NCI-H128 (cell line): ENCODE data around the gene B4GALNT3.

ENCODE experiments used
- DNase-seq: peaks from one replicate; lab custom pipeline; 2025; ENCODE audit not compliant: unreplicated experiment; lab: John Stamatoyannopoulos, UW

B4GALNT3 gene

GRCh38 chr12:537772-538171, 78.0 kb downstream of the B4GALNT3 start:
- no peak for DNase-seq

GRCh38 chr12:538731-539539, 79.2 kb downstream of the B4GALNT3 start:
- no peak for DNase-seq

- DNase-seq, result no peak
Measured at GRCh38 chr12:539540-540310, 80.0 kb downstream of the B4GALNT3 start.

- no peak for DNase-seq
Measured at GRCh38 chr12:541676-542324, 82.1 kb downstream of the B4GALNT3 start.

- no peak for DNase-seq
Measured at GRCh38 chr12:542395-543113, 82.8 kb downstream of the B4GALNT3 start.

- DNase-seq, result no peak
Measured at GRCh38 chr12:543114-543451, 83.3 kb downstream of the B4GALNT3 start.

GRCh38 chr12:544142-544541, 84.4 kb downstream of the B4GALNT3 start:
- DNase-seq, result no peak

GRCh38 chr12:544941-545635, 85.3 kb downstream of the B4GALNT3 start:
- DNase-seq, result no peak

- no peak for DNase-seq
Measured at GRCh38 chr12:545835-546234, 86.1 kb downstream of the B4GALNT3 start.

GRCh38 chr12:546265-546919, 86.7 kb downstream of the B4GALNT3 start:
- no peak for DNase-seq

GRCh38 chr12:546920-547845, 87.4 kb downstream of the B4GALNT3 start:
- peak; percentile 28 for DNase-seq

- DNase-seq, result no peak
Measured at GRCh38 chr12:547883-548470, 88.2 kb downstream of the B4GALNT3 start.

GRCh38 chr12:549476-550082, 89.8 kb downstream of the B4GALNT3 start:
- no peak for DNase-seq

- no peak for DNase-seq
Measured at GRCh38 chr12:550473-551260, 90.9 kb downstream of the B4GALNT3 start.

- no peak for DNase-seq
Measured at GRCh38 chr12:552466-552865, 92.7 kb downstream of the B4GALNT3 start.

GRCh38 chr12:553216-554000, 93.7 kb downstream of the B4GALNT3 start:
- DNase-seq, result no peak

- no peak for DNase-seq
Measured at GRCh38 chr12:554001-554285, 94.2 kb downstream of the B4GALNT3 start.
